Uterus (tissue), 2 donors: ENCODE measurements around the gene PI4K2A.

Experiments
- POLR2A ChIP-seq, 2 donors: fragments of 450-650 bp; IDR thresholded peaks; one replicate each; pipeline ENCODE4 v1.6.1; 2016; ENCODE audit warnings: antibody characterized with exemption in 2 of 2, mild to moderate bottlenecking in 1 of 2, moderate library complexity in 1 of 2
- TF ChIP-seq, protein P1 (sequence below), 4 experiments: fragments of 200-600 bp in 2 of 4; fragments of 450-650 bp in 2 of 4; sonication (generic) in 2 of 4; IDR thresholded peaks; one replicate each; pipeline ENCODE4 v1.5.1; 2016 to 2019; ENCODE audit warnings: antibody characterized with exemption in 4 of 4, mild to moderate bottlenecking in 2 of 4, moderate library complexity in 1 of 4

GRCh38 chr10:97673736-97674525 lies 33.5 kb downstream of the PI4K2A start:
- TF ChIP-seq, protein P1, sequence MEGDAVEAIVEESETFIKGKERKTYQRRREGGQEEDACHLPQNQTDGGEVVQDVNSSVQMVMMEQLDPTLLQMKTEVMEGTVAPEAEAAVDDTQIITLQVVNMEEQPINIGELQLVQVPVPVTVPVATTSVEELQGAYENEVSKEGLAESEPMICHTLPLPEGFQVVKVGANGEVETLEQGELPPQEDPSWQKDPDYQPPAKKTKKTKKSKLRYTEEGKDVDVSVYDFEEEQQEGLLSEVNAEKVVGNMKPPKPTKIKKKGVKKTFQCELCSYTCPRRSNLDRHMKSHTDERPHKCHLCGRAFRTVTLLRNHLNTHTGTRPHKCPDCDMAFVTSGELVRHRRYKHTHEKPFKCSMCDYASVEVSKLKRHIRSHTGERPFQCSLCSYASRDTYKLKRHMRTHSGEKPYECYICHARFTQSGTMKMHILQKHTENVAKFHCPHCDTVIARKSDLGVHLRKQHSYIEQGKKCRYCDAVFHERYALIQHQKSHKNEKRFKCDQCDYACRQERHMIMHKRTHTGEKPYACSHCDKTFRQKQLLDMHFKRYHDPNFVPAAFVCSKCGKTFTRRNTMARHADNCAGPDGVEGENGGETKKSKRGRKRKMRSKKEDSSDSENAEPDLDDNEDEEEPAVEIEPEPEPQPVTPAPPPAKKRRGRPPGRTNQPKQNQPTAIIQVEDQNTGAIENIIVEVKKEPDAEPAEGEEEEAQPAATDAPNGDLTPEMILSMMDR (IDR thresholded peaks at IDR 0.05) = no peak
- TF ChIP-seq POLR2A (IDR thresholded peaks at IDR 0.05) = no peak
